T follicular helper cell (primary cell): ENCODE data around the gene HPS6.
"Not testable (repeated sequence)": the region's sequence is repeated elsewhere in the genome, so short reads cannot be mapped to it uniquely, and the experiment has no call there.

ENCODE experiments used
- DNase-seq: peaks from one replicate; pipeline ENCODE4 v3.0.0-alpha.2; 2020; ENCODE audit warnings: low read depth
- total RNA-seq, 2 experiments: gene quantifications; one replicate each; lab custom pipeline; 2026; lab: John Stamatoyannopoulos, UW

The HPS6 gene
- 40.6 to 61.2 reads per million in 2 experiments for total RNA-seq

DNA sequence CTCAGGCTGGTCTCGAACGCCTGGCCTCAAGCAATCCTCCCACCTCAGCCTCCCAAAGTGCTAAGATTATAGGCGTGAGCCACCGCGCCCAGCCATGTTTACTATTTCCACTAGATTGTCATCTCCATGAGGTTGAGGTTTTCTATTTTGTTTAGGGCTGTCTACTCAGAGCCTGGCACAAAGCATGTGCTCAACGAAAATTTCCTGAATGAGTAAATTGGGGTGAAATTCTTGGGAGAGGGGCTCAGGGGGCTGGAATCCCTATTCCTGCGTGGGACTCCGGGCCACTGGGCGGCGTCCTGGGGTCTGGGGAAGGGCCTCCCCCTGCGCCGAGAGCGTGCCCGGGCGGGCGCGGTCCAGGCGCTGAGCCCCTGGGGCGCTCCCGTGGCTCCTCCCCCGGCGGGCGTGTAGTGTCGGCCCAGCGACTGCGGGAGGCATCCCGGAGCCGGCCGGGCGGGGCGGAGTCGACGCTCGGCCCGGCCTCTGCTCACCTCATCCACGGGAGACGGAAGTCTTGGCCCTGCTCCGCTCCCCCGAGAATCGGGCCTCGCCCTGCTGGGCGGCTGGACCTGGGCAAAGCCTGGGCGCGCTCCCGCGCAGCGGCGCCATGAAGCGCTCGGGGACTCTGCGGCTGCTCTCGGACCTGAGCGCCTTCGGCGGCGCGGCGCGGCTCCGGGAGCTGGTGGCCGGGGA lies at the start of gene HPS6:
Gene HPS6, plus strand, starts transcription at position 482 of the 693 bp plus-strand sequence. Its CDS starts 126 bp downstream, at position 608.
- peak; percentile 75 for DNase-seq

- no peak for DNase-seq
Measured at GRCh38 chr10:102016416-102016815, 48.7 kb upstream of the HPS6 start.

GRCh38 chr10:102017295-102017694 lies 47.9 kb upstream of the HPS6 start:
- DNase-seq: no peak

GRCh38 chr10:102020938-102021337 lies 44.2 kb upstream of the HPS6 start:
- DNase-seq: no peak

- no peak for DNase-seq
Measured at GRCh38 chr10:102024799-102025198, 40.4 kb upstream of the HPS6 start.

GRCh38 chr10:102027261-102027660 lies 37.9 kb upstream of the HPS6 start:
- no peak for DNase-seq

- no peak for DNase-seq
Measured at GRCh38 chr10:102033787-102034186, 31.4 kb upstream of the HPS6 start.

- not testable (repeated sequence) for DNase-seq
Measured at GRCh38 chr10:102035807-102036206, 29.3 kb upstream of the HPS6 start.

DNA sequence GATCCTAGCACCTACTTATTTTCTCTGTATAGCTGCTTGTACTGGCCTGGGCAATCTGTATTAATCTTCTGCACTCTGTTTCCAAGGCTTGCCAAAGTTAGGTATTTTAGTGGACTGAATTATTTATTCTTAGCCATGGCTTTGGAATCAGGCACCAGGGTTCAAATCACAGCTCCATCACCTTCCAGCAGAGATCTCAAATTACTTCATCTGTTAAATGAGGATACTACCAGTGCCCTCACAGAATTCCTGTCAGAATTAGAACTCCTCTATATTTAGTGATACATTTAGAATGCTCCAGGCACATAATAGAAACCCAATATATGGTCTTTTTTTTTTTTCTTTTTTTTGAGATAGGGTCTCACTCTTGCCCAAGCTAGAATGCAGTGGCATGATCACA lies 26.7 kb upstream of the HPS6 start:
- DNase-seq: no peak

- no peak for DNase-seq
Measured at GRCh38 chr10:102040305-102041050, 24.7 kb upstream of the HPS6 start.

DNA sequence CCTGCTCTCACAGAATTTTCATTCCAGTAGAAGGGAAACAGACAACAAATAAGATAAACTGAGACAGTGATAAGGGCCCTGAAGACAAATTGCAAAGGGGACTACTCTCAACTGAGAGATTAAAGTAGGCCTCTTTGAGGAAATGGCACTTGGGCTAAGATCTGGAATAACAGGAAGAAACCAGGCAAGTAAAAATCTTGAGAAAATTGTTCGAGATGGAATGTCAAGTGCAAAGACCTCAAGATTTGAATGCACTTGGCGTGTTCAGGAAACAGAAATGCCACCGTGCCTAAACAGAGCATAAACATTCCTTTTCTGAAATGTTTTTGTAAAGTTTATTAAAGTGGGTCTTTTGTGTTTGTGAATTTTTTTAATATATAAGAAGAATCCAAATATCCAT lies 19.9 kb upstream of the HPS6 start:
- DNase-seq: no peak

DNA sequence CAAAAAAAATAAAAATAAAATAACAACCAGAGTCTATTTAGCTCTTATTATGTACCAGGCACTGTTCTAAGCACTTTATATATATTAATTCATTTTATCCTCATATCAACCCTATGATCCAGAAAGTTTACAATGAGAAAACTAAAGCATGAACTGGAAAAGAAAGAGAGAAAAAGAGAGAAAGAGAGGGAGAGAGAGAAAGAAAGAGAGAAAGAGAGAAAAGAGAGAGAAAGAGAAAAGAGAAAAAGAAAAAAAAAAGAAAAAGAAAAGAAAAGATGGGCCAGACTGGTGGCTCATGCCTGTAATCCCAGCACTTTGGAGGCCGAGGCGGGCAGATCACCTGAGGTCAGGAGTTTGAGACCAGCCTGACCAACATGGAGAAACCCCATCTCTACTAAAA lies 19.1 kb upstream of the HPS6 start:
- no peak for DNase-seq

- DNase-seq: not testable (repeated sequence)
Measured at GRCh38 chr10:102054881-102055646, 10.1 kb upstream of the HPS6 start.

GRCh38 chr10:102055647-102056419 lies 9.3 kb upstream of the HPS6 start, which contains the start of gene ARMH3:
ARMH3 (minus strand) TSS chr10:102056173; CDS start chr10:102040114, 16,059 bp downstream.
- DNase-seq: peak; percentile 77

DNA sequence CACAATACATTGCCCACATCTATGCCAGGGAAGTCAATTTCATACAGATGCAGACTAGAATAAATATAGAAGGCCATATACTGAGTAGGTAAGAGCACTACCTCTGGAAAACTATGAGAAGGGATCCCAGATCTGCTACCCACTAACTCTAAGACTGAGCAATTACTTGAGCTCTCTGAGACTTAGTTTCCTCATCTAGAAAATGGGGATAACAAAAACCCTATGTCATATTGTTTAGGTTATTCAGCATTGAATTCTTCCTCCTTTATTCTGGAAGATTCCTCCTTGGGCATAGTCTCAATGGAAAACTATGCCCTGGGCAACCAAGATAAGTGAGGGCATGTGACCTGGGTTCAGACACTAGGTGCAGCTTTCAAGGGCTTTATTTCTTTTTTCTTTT lies 5.2 kb upstream of the HPS6 start:
- DNase-seq: no peak

DNA sequence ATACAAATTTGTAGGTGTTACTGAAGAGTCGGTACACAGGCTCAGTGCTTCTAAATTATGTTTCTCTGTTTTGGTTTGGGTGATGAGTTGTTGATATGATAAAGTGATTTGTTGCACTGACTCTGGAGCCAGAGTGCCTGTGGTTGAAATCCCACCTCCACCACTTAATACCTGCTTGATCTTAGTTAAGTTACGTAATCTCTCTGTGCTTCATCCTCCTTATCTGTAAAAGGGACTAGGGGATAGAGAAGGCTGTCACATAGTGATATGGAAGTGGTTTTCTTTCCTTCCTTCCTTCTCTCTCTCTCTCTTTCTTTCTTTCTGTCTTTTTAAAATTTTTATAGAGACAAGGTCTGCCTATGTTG lies 664 bp upstream of the HPS6 start:
- DNase-seq: no peak

DNA sequence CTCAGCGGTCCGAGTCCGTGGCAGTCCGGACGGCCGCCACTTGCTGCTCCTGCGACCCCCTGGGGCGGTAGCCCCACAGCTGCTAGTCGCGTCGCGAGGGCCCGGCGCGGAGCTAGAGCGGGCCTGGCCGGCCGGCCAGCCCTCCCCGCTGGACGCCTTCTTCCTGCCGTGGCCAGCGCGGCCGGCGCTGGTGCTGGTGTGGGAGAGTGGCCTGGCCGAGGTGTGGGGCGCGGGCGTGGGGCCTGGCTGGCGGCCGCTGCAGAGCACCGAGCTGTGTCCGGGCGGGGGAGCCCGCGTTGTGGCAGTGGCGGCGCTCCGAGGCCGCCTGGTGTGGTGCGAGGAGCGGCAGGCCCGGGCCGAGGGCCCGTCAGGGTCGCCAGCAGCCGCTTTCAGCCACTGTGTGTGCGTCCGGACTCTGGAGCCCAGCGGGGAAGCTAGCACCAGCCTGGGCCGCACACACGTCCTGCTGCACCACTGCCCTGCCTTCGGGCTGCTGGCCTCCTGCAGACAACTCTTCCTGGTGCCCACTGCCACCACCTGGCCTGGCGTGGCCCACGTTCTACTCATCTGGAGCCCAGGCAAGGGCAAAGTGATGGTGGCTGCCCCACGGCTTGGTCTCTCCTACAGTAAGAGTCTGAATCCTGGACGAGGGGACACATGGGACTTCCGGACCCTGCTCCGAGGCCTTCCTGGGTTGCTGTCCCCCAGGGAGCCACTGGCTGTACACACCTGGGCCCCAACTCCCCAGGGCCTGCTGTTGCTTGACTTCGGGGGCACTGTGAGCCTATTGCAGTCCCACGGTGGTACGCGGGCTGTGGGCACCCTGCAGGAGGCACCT lies 631 bp downstream of the HPS6 start:
- no peak for DNase-seq

- DNase-seq: no peak
Measured at GRCh38 chr10:102066399-102067088, 1.4 kb downstream of the HPS6 start.

DNA sequence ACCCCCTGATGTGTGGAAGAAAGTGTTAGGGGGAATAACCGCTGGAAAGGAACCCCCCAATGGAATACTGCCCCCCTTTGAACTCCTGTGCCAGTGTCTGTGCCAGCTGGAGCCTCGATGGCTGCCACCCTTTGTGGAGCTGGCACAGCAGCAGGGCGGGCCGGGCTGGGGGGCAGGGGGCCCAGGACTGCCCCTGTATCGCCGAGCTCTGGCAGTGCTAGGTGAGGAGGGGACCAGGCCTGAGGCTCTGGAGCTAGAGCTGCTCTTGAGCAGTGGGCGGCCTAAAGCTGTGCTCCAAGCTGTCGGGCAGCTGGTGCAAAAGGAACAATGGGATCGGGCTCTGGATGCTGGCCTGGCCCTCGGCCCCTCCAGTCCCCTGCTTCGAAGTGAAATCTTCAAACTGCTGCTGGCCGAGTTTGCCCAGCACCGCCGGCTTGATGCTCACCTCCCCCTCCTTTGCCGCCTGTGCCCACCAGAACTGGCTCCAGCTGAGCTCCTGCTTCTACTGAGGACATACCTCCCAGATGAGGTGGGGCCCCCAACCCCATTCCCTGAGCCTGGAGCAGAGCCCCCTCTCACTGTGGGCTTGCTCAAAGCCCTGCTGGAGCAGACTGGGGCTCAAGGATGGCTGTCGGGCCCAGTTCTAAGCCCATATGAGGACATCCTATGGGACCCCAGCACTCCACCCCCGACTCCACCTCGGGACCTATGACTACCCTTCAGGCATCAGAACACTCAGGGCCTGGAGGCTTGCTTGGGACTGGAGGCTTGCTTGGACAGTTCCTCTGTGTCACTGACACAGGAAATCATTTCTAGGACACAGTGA lies 2.2 kb downstream of the HPS6 start:
- DNase-seq: no peak
